Stimulated activated CD4-positive, alpha-beta T cell treated with anti-CD3 and anti-CD28 coated beads, Interleukin-4, amount 100 ng/mL, for 24 hours (primary cell): Measurements from ENCODE around the gene RCVRN.

Experiments
- DNase-seq: peaks from one replicate; pipeline ENCODE4 v3.0.0-alpha.2; 2020

The RCVRN gene

DNA sequence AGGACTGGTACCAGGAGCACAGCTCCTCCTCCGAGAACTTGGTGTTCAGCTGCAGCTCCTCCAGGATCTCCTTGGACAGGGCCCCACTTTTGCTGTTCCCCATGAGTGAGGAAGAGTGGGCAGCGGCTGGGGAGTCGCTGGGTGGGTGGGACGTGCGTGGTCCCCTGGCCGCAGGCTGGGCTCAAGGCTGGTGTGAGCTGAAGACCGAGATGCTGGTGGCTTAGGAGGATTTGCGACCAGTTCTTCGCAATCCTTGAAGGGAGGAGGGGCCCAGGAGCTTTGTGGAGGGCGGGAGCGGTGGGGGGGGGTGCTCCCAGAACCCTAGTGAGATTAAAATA is at the start of gene RCVRN:
Gene RCVRN, minus strand, starts transcription at position 194 of the 338 bp plus-strand sequence. Its CDS starts 91 bp downstream, at position 103.
- DNase-seq = no peak

DNA sequence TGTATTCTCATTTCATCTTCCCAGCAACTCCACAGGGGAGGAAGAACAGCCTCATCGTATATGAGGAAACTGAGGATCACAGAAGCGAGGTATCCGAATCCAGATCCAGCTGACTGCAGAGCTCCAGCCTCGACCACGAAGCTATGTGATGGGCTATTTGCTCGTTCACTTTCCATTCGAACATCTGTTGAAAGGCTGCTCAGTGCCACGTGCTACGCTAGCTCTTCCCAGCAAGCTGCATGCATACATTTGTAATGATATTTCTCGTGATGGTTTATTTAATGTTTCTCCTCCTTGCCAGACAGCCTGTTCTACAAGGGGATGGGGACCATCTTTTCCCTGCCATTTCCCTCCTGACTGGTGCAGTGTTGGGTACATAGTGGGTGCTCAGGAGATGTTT is 48.4 kb upstream of the RCVRN start:
- no peak for DNase-seq

- DNase-seq = no peak
These were observed 46.7 kb upstream of the RCVRN start for GRCh38 chr17:9951803-9952202.

GRCh38 chr17:9948928-9949327 is 43.9 kb upstream of the RCVRN start:
- no peak for DNase-seq

DNA sequence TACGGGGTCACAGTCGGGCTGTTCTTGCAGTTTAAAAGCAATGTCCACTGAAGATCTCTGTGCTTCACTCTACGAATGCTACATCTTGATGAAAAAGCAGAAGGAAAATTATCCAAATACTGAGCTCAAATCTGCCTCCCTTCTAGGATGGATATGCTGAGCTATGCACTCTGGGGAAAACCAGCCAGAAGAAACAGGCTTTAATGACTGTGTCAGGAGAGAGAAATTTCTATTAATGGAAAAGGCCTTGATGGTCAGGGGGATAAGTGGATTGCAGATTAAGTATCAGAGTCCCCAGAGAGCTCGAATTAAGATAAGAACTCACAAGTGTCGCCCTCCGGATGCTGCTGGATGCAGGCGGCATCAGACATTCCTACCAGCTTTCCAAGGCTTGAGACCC is 39.6 kb upstream of the RCVRN start:
- DNase-seq = no peak

DNA sequence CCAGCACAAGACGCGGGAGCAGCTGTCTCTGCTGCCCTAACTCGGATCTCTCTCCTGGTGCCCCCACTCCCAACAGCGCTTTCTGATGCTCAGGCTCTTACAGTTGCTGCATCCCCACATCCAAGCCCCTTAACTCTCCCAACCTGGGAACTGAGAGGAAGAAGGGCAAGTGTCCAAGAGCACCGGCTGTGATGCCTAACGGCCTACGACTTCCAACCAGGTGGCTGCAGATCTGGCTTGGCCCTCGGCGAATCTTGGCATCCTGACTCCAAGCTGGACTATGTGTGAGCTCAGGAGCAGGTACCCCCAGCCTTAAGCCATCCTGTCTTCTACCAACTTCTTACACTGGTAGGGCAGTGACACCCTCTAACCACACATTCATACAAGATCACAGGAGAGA is 38.3 kb upstream of the RCVRN start:
- DNase-seq = no peak

- DNase-seq = no peak
These were observed 37.8 kb upstream of the RCVRN start for GRCh38 chr17:9942885-9943284.

DNA sequence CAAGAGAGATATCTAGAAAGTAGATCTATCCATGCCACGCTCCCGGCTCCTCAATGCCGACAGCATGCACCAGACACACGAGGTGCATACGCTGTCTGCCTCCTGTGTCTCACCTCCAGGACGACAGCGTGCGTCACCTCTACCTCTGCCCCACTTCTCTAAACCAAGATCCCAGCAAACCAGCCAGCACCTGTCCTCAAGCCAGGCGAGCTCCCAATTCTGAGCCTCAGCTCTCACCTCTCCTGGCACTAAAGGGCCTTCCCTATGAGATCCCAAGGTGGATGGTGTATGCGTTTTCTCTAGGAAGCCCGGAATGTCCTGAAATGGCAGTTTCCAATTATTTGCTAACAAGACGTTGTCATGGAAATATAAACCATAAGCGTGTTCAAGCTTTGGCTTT is 36.2 kb upstream of the RCVRN start:
- no peak for DNase-seq

- DNase-seq = no peak
These were observed 35.8 kb upstream of the RCVRN start for GRCh38 chr17:9940841-9941240.

- DNase-seq = no peak
These were observed 33.7 kb upstream of the RCVRN start for GRCh38 chr17:9938764-9939163.

DNA sequence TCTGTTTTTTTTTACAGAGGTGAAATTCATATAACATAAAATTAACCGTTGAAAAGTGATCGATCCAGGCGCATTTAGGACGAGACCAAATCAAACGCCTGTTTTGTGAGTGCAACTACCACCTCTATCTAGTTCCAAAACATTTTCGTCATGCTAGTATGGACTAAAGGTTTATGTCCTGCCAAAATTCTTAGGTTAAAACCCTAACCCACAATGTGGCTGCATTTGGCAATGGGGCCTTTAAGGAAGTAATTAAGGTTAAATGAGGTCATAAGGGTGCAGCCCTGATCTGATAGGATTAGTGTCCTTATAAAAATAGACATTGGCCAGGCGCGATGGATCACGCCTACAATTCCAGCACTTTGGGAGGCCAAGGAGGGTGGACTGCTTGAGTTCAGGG is 32.8 kb upstream of the RCVRN start:
- no peak for DNase-seq

DNA sequence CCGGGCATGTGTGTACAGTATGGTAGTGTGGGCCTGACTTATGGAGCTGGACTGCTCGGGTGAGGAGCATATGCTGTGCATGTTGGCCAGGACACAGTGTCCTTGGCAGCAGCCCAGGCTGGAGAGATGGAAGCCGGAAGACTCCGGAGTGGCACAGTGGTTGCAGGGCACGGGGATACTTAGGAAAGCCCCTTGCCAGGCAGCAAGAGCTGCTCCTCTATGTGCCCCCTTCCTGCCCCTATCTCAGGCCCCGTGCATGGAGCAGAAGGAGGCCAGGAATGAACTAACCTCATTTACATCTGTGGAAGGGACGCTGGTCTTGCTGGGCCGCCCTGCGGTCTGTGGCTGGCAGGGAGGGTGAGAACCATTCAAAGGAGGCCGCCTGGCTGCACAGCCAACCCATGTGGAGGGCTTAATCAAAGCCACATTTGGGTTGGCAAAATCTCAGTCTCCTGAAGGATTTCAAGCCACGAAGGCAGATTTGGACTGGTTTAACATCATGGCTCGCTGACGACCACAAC is 32.2 kb upstream of the RCVRN start:
- DNase-seq = no peak

GRCh38 chr17:9936095-9936494 is 31.0 kb upstream of the RCVRN start:
- no peak for DNase-seq

GRCh38 chr17:9935408-9935807 is 30.3 kb upstream of the RCVRN start:
- no peak for DNase-seq

- no peak for DNase-seq
These were observed 29.3 kb upstream of the RCVRN start for GRCh38 chr17:9934331-9934730.

GRCh38 chr17:9932491-9932890 is 27.4 kb upstream of the RCVRN start:
- DNase-seq = no peak

DNA sequence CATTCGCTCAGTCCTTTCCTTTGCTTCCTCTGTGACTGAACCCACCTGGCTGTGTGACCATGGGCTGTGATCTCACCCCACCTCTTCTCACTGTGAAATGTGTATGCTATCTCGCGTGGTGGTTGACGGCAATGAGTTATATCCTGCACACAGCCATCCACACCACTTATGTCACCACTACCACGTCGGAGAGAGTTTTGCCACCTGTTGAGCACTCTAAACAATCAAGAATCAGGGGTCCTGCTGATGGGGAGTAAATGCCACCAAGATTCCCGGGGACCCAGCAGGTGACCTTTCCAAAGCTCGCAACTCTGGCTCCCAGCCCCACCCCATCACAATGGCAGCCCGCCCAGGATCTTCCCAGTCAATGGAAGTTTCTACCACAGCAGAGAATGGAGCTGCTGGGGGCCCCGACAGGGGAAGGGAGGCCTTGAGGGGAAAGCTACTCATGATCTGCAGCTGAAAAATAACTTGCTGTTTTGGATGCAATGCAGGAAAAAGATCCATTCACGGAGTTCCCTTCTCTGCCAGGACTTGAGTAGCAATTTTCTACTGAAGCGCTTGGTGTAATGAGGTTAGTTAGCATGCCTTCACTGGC is 26.2 kb upstream of the RCVRN start:
- no peak for DNase-seq

GRCh38 chr17:9929871-9930270 is 24.8 kb upstream of the RCVRN start:
- no peak for DNase-seq

DNA sequence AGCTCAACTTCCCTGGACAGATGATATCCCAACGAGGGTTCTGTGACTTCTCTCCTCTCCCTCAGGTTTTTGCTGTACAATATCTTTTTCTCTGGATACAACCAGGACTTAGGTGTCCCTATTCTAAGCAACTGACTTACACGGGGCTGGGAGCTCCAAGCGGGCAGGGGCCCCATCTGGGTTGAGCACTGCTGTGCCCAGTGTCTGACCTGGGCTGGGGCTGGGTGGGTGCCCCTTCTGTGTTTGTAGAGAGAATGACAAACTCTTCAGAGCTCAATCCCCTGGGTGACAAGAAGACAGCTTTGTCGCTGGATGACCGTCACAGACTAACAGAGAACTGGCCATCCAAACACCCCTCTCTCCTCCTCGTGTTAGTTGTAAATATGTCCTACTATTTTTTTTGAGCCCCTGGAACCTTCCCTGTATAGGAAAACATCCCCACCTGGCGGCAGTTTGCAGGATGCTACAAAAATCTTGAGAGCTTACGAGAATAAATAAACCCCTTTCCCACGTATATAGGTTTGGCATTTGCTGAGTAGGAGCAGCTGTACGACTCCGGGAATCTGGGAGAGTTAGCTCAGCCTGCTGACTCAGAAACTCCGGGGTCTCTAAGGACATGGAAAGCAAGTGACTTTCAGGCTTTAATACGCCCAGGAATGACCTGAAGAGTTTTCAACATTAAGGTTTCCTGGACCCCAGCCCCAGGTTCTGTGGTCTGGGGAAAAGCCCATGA is 23.7 kb upstream of the RCVRN start:
- no peak for DNase-seq

DNA sequence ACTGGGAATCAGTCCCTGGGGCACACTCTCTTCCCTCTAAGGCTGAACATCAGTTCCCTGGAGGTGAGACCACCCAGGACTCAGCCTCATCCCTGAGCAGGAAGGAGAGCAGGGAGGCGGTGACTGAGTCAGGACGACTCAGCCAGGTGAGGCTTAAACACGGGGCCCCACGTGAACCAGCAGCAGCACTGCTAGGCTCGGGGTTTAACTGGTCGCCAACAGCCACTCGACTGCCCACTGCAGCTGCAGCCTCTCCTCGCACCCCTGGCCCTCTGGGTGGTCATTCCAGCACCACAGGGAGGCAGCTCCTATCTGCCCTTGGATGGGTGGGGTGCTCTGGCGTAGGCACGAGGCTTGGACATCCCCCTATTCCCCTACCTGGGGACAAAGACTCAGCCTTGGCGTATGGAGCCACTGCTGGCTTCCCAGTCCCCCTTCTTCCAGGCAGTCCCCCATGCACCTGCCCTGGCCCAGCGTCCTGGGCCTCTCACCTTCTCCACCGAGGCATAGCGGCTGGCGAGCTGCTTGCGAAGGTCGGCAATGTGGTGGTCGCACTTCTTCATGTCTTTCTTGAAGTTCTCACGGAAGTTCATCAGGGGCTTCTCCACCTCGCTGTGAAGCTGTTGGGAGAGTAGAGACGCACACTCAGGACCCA is 21.2 kb upstream of the RCVRN start:
- DNase-seq = no peak

DNA sequence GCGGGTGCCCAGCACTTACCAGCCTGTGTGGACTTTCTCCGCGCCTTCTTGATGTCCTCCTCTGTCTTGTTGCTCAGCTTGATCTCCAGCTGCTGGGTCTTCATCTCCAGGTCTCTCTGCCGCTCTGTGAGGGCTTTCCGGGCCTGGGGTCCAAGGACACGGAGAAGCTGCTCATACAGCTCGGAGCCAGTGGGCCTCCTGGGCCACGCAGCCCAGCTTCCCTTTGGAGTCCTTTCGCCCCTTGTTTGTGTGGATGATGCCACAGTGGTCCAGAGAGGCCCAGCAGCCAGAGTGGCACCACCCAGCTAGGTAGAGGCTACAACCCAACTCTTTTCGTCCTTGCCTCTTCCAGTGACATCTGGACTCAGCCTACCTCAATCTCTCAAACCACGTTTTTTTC is 20.4 kb upstream of the RCVRN start:
- no peak for DNase-seq

DNA sequence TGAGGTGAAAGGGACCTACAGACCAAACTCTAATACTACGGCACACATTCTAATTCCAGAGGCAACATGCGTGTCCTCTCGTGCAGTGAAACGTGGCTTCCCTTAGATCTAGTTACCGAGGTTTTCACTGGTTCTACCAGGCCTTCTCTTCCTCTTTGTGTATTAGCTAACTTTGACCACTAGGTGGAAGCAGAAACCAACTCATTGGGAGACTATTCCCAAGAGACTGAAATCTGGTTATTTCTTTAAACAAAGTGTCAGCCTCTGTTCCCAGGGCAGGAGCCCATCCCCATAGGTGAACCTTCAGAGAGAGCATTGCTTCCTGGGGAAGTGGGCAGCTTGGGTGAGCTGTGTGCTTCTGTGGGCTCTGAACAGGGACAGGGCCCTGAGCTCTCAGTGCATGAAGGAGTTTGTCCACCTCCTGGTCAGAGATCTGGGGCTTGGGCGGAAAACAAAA is 19.7 kb upstream of the RCVRN start:
- DNase-seq = no peak

GRCh38 chr17:9922012-9922848 is 17.2 kb upstream of the RCVRN start:
- no peak for DNase-seq
